GM19238 (cell line): ENCODE data around the gene C20orf96.
A peak's percentile ranks its signal among the peaks of the same experiment; 100 is the strongest.
"Not testable (repeated sequence)": the region's sequence is repeated elsewhere in the genome, so short reads cannot be mapped to it uniquely, and the experiment has no call there.

Source experiments
- DNase-seq: peaks from one replicate; pipeline ENCODE4 v3.0.0; 2011; ENCODE audit warnings: low spot score; ENCODE audit not compliant: insufficient read length

The C20orf96 gene

DNA sequence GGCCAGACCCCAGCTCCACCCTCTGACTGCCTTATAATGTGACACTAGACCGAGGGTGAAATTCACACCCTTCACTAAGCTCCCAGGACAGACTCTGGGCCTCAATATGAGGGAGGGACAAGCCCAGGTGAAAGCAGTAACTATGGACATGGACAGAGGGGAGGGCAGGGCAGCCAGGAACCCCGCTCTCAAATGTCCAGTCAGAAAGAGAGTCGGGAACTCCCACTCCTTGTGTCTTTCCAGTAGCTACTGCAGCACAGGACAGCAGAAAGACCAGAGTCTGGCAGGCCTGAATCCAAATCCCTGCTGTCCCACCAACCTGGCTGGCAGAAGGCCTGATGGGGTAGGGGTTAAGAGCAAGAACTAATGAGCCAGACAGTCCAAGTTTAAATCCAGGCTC, 6.4 kb downstream of the C20orf96 start:
- no peak for DNase-seq

DNA sequence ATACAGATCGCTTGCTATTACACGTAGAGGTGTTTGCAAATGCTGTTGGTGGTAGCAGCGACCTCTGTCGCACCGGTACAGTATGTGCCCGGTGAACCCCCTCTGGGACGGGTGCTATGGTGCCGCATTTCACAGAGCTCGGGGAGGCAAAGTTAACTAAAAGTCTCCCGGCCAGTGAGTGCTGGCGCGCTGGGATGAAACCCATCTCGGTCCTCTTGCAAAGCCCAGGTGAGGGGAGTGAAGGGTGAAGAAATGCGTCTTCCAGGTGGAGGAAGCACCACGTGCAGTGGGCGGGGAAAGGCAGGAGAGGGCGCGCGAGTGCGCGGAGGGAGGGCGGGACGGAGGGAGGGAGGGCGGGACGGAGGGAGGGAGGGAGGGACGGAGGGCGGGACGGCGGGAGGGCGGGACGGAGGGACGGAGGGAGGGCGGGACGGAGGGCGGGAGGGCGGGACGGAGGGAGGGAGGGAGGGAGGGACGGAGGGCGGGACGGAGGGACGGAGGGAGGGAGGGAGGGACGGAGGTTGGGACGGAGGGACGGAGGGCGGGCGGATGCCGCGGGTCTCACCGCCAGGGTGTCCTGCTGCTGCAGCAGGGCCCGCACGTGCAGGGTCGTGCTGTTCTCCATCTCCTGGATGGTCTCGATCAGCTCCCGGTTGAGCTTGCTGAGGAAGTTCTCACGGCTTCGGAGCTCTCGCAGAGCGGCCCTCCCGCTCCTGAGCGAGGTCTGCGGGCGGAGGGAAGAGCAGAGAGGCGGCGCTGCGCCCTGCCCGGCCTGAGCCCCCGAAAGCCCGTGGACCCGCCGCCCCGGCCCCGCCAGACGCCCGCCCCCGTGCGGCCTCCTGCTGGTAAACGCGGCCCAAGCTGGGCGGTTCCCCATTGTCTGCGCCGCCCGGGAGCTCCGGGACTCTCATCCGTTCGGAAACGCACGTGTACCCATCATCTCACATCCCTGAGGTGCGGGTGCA, 11.7 kb downstream of the C20orf96 start:
- DNase-seq = no peak

DNA sequence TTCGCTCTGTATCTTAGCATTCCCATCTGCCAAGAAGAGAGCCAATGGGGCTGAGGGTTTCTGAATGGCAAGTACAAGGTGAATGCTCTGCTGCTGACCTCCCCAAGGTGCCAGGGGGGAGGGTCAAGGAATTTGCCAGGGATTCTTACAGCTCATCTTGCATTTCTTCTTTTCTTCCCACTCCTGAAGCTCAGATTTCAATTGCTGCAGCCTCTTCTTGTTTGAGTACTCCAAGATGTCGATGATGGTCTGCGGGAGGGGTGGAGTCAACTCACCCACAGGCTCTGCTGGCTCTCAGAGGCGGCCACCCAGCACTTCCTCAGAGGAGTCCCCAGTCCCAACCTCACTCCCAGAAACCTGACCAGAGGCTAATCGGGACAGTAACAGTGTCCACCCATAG, 12.4 kb downstream of the C20orf96 start:
- DNase-seq = no peak

DNA sequence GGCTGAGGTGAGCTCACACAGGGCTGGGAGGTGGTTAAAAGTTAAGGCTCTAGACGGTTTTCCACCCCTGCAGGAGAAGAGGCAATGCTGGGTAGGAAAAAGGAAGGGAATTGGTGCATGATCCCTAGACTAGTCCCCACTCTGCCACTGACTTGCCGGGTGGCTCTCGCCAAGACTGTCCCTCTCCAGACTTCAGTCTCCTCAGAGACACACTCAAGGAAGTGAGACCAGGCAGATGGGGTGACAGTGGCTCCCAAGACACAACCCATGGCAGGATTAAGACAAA, 13.1 kb downstream of the C20orf96 start:
- DNase-seq = no peak

DNA sequence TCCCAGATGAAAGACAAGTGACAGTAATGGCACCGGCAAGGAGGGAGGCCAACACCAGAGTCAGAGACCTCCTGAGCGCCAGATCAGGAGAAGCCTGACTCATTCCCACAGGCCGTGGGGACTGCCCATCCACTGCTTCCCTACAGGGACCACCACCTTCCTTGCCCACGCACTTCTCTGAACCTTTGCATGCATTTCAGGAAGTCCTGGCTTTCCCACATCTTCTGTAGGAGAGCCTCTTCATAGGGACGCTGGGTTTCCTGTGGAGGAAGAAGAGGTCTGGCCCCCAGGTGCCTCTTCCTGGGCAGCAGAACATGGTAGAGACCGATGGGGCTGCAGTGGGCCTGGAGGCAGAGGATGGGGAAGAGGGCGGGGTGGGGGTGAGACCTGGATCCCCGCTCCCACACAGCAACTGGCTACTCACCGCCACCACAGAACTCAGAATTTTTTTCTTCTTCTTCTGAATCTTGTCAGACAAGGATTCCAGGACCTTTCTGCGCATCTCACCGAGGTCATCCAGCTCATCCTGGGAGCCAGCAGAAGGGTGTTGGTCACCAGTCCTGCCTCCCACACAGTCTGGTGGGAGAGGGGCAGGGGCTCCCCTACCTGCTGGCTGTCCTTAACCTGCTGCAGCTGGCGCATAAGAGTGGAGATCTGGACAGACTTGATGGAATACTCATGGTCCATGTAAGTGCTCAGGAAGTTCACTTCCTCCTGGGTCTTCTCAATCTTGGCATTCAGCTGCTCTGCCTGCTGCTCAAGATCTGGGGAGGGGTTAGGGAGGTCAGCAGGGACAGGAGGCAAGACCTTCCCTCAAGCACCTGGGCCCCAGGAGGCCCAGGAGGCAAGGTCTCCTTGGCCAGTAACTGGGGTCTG, 13.7 kb downstream of the C20orf96 start:
- no peak for DNase-seq

DNA sequence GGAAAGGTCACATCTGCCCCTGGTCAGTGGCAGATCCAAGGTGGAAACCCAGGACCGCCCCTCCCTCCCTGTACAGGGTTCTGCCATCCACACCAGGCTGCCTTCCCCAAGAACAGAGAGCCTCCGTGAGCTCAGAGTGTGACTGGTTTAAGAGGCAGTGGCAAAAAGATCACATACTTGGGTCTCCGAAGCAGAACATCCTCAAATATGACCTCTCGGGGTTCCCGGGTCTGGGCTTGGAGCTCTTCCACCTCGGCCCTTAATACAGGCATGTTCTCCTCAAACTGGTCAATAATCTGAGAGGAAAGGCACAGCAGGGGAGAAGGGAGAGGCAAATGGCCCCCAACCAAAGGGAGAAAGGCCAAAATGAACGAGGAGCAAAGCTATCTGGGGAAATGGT, 14.8 kb downstream of the C20orf96 start:
- no peak for DNase-seq

DNA sequence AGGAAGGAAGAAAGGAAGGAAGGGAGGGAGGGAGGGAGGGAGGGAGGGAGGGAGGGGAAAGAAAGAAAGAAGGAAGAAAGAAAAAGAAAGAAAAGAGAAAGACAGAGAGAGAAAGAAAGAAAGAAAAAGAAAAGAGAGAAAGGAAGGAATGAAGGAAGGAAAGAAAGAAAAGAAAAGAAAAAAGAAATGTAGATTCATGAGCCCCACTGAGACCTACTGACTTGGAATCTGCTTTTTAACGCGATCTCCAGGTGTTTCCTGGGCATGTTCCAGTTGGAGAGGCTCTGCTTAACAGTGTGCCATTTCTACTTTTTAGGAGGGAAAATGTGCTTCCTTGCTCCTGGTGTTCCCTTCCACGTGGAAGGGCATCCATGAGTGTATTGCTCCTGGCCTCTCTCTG, 16.7 kb downstream of the C20orf96 start:
- no peak for DNase-seq

DNA sequence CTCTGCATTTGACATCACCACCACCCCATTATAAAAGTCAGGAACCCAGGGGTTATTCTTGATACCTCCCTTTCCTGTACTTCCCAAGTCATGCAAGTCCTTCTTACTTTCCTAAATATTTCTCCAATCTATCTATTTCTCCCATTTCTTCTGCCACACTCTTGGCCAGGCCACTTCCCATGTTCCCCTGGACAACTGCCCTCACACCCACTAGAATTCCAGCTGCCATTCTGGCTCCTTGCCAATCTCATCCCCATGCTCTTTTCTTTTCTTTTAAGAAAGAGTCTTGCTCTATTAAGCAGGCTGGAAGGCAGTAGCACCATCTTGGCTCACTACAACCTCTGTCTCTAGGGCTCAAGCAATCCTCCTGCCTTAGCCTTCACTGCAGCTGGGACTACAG, 17.8 kb downstream of the C20orf96 start:
- DNase-seq = no peak

DNA sequence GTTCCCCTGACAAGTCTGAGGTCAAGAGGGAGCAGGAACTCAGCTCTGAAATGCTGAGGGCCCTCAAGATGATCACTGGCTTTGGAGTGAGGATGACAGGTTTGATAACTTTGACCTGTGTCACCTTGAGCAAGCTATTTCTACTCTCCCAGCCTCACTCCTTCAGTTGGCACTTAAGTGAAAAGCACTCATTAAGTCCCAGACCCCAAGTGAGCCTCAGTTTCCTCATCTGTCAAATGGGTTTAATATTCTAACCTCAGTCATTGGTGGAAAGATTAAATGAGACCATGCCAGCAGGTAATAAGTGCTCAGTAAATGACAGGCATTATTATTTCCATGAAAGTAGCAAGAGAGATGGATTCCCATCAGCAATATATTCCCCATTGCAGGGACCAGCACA, 19.0 kb downstream of the C20orf96 start:
- DNase-seq = no peak

DNA sequence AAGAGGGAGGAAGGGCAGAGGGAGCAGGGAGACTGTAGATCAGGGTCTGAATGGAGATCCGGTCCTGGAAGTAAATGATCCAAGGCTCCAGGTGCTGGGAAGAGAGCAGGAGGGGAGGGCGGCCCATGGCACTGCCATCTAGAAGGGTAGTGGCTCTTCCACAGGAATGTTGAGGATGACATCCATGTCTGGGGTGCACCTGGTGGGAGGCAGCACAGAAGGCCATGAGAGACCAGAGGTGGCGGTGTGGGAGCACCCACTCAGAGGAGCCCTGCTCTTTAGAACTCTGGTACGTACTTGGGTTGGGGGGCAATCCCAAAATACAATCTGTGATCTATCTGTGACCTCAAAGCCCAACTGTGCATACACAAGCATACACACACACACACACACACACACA, 19.5 kb downstream of the C20orf96 start:
- no peak for DNase-seq

DNA sequence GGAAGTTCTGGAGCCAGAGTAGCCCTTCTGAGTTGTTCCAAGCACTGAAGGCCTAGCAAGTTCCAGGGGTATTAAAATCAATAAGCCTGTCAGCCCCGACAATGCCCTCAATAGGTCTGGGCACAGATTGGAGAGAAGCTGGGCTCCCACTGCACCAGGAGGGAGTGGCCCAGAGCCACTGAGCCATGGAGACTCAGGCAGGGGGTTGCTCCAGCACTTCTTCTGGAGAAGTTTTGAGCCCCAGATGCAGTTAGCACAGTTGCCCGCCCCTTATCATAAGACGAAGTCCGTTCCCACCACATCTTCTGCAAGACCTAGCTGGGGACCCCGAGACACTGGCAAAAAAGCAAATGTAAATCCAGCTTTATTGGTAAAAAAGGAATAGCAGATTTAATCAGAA, 20.0 kb downstream of the C20orf96 start:
- no peak for DNase-seq

DNA sequence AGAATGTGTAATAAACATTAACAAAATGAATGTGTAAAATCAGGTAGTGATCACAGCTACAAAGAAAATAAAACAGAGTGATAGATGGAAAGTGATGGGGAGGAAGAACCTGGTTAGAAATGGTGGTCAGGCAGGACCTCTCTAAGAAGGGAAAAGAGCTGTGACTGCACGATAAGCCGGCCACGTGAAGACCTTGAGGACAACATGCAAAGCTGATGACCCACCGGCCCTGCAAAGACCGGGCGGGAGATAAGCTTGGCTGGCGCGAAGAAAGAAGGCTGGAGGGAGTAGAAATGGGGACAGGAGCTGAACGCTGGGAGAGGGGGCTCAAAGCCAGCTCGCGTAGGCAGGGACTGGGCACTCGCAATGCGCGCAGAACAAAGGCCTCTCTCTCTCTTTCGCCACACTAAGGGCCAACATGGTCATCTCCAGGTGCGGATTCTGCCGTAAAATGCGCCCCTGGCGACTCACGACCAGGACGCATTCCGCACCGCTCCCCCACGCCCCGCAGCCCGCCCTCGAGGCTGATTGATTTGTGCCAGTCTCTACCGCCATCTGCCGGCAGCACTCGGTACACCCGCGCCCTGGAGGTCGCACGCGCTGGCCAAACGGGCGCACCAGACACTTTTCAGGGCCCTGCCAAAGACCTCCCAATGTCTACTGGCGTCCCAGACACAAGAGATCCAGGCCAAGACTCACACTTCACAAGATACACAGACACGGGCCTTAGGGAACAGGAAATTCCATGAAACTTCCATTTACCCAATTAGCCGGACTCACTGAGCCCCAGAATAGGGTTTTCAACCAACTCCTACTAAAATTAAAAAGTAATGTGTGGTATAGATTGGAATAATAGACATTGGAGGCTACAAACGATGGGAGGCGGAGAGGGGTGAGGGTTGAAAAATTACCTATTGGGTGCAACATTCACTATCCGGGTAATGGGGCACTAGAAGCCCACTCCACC, 23.7 kb downstream of the C20orf96 start:
- peak; percentile 84 for DNase-seq

DNA sequence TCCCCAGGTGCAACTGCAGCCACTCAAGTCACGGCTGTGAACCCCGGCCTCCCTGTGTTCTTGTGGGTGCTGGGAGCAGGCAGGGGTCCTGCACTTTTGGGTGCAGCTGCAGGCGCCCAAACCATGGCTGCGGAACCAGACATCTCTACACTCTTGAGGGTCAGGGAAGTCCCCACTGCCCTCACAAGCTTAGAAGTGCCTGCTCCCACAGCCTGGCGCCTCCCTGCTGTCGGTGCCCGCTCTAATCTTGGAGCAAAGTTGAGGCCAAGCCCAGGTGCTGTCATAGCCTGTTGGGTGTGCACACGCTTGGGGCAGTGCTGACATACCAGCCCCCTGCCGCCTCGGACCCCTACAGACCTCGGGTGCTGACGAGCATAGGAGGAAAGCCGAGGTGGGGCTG, 26.8 kb downstream of the C20orf96 start:
- no peak for DNase-seq

DNA sequence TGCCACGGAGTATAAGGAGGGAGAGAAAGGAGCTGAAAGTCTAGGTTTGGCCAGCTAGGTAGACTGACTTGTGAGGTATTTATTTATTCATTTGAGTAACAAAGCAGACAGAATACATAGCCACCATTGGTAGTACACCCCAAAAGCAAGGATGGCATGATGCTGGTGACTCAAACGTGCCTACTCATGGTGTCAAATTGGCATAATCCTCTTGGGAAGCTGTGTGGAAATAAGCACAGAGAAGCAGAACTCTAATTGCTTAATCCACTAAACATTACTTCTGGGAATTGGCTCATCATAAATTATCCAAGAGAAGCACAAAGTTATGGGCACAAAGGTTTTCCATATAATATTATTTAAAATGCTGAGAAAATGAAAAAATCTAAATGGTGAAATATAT, 30.6 kb downstream of the C20orf96 start:
- DNase-seq = no peak

DNA sequence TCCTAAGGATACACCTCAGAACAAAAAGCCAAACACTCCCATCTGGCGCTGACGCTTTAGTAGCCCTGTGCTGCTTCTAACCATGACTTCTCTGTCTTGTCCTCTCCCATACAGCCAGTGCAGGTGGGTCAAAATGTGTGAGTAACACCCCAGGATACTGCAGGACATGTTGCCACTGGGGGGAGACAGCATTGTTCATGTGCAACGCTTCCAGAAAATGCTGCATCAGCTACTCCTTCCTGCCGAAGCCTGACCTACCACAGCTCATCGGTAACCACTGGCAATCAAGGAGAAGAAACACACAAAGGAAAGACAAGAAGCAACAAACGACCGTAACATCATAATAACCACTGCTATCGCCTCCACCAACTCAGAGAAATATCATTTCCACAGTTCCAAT, 31.6 kb downstream of the C20orf96 start:
- DNase-seq = no peak

DNA sequence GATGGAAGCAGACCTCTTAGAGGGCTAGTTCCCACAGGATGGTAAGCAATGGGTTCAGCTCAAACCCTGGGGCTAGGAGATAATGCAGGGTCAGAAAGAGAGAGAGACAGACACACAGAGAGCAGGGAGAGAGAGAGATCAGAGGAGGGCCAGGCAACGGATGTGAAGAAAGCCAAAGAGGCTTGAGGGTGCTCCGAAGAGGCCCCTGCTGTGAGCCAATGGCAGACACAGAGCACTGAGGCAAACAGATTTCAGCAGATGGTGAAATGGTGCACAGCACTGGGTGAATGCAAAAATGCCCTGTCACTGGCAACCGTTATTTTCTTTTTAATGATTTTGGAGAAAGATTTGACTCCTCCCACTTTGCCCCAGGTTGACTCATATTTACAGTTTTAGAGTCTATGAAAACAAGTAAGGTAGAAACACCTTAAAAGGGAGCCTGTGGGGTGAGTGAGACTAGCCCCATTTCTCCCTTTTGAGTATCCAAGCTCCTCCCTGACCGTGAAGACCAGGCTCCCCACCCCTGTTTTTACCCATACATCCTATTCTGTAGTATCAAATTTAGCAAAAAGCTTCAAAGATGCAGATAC, 32.2 kb downstream of the C20orf96 start:
- DNase-seq = no peak

DNA sequence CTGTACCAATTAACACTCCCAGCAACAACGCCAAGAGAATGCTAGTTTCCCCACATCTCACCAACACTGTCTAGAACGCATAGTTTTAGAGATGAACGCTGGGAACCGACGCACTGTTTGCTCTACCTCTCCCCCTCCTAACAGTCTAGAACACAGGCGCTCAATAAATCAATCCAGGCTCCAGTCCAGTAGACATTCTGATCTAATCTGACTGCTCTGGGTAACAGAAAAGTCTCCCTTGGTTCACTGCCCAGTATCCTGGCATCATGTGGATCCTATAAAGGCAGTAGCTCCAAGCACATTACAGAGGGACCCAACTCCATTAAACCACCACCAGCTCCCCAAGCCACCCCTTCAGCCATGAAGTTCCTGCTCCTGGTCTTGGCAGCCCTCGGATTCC, 33.1 kb downstream of the C20orf96 start, which contains the start of gene DEFB132:
TSS of gene DEFB132 (plus strand) at position 306 of the 400 bp plus-strand sequence. CDS start at position 361, 55 bp downstream.
- no peak for DNase-seq

DNA sequence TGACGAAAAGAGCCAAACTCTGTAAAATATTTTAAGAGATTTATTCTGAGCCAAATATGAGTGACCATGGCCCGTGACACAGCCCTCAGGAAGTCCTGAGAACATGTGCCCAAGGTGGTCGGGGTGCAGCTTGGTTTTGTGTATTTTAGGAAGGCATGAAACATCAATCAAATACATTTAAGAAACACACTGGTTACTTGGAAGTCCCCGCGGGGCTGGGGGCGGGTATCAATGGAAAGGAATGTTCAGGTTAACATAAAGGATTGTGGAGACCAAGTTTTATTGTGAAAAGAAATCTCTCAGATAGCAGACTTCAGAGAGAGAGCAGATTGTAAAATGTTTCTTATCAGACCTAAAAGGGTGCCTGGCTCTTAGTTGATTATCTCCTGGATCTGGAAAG, 37.1 kb downstream of the C20orf96 start:
- DNase-seq = not testable (repeated sequence)

DNA sequence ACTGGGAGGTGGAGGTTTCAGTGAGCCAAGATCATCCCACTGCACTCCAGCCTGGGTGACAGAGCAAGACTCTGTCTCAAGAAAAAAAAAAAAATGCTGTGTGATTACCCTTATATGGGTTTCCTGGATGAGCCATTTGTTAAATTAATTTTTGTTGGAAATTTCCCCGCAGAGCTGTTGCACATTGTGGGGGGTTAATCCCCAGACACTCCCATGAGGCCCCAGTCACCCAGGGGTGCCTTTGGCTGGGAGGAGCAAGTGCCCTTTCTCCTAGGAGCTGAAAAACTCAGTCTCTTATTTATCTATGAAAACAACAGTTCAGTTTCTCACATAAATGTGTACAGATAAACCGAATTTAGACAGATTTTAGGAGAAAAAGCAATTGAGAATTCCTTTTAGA, 37.7 kb downstream of the C20orf96 start:
- DNase-seq = no peak

DNA sequence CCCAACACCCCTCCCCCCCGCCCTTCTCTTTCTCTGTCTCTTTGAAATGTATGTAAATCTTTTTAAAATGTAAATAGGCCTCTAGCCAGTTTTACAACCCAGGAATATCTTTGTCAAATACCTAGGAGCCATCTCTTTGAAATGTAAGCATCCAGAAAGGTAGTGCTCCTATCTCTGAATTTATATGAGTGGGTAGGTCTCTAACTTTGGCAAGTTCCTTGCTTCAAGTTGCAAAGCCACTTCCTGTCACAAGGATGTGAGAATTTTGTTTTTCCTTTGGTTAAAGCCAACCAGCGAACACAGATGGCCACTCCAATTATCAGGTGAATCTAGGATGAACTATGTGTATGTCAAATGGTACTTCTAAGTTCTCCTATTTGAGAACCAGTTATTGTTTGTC, 39.2 kb downstream of the C20orf96 start:
- no peak for DNase-seq

DNA sequence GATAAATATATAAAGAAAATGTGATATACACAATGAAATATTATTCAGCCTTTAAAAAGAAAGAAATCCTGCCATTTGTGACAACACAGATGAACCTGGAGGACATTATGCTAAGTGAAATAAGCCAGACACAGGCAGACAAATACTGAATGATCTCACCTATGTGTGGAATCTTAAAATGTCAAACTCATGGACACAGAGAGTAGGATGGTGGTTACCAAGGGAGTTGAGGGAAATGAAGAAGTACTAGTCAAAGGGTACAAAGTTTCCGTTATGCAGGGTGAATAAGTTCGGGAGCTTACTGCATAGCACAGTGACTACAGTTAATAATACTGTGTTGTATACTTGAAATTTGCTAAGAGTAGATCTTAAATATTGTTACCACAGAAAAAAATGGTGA, 47.6 kb downstream of the C20orf96 start:
- DNase-seq = no peak
